PC-9 (cell line): ENCODE measurements around the gene F2. TPM values are rescaled to one million over a fixed set of nuclear protein-coding genes. Genes with fewer than 3 reads are reported as not detected.

Experiments
- BruUV-seq: library from RNA; stranded (reverse); fragments of 400-500 nt; replicated peaks from 2 replicates; lab custom pipeline; 2021; lab: Mats Ljungman, UMichigan
- CTCF ChIA-PET: fragments of 300-600 bp; sonication (Branson Sonifier 250); formaldehyde crosslinking; loops from one replicate; lab custom pipeline; 2022; ENCODE audit warnings: antibody characterized with exemption; lab: Charles Lee
- POLR2A ChIA-PET: fragments of 300-600 bp; sonication (Branson Sonifier 250); formaldehyde crosslinking; loops from one replicate; lab custom pipeline; 2022; ENCODE audit warnings: antibody characterized with exemption; ENCODE audit not compliant: unreplicated experiment; lab: Charles Lee
- DNase-seq, 2 experiments: peaks; one replicate each; pipeline versions ENCODE4 v3.0.0 to v3.0.0-alpha.2; 2015 to 2022; ENCODE audit warnings: mixed read lengths in 1 of 2
- H2AFZ ChIP-seq: fragments of 200-600 bp; sonication (generic); 2 replicates; pipeline ENCODE4 v1.8.1; 2017; ENCODE audit warnings: antibody characterized with exemption
- H3F3A ChIP-seq: fragments of 200-600 bp; sonication (generic); 2 replicates; pipeline ENCODE4 v1.8.1; 2017; ENCODE audit warnings: antibody characterized with exemption, mild to moderate bottlenecking, low read depth; ENCODE audit not compliant: insufficient read depth
- H3K27ac ChIP-seq: fragments of 200-600 bp; sonication (generic); 2 replicates; pipeline ENCODE4 v1.6.1; 2016; ENCODE audit warnings: mixed run types
- H3K27me3 ChIP-seq: fragments of 200-600 bp; sonication (generic); 2 replicates; pipeline ENCODE4 v1.6.1; 2016; ENCODE audit warnings: low read depth, mixed run types; ENCODE audit not compliant: insufficient read depth
- H3K36me3 ChIP-seq: fragments of 200-600 bp; sonication (generic); 2 replicates; pipeline ENCODE4 v1.6.1; 2016; ENCODE audit warnings: low read depth, mixed run types
- H3K4me1 ChIP-seq: fragments of 200-600 bp; sonication (generic); replicated peaks from 2 replicates; pipeline ENCODE4 v1.6.1; 2016; ENCODE audit warnings: mixed run types; ENCODE audit not compliant: insufficient read depth
- H3K4me2 ChIP-seq: fragments of 200-600 bp; sonication (generic); 2 replicates; pipeline ENCODE4 v1.6.1; 2017; ENCODE audit warnings: mixed run types
- H3K4me3 ChIP-seq: fragments of 200-600 bp; sonication (generic); 2 replicates; pipeline ENCODE4 v1.6.1; 2016; ENCODE audit warnings: mixed run types
- H3K79me2 ChIP-seq: fragments of 200-600 bp; sonication (generic); 2 replicates; pipeline ENCODE4 v1.6.1; 2017; ENCODE audit warnings: low read depth, mixed run types
- H3K9me2 ChIP-seq: fragments of 200-600 bp; sonication (generic); 2 replicates; pipeline ENCODE4 v1.8.1; 2017; ENCODE audit warnings: mild to moderate bottlenecking; ENCODE audit not compliant: insufficient read depth
- H3K9me3 ChIP-seq: fragments of 200-600 bp; sonication (generic); 2 replicates; pipeline ENCODE4 v1.8.1; 2016; ENCODE audit warnings: low read depth; ENCODE audit not compliant: insufficient read depth
- H4K20me1 ChIP-seq: fragments of 200-600 bp; sonication (generic); 2 replicates; pipeline ENCODE4 v1.8.1; 2017; ENCODE audit not compliant: insufficient read depth
- EZH2 ChIP-seq: fragments of 200-600 bp; sonication (generic); IDR thresholded peaks from 2 replicates; pipeline ENCODE4 v1.8.0; 2017; ENCODE audit warnings: antibody characterized with exemption, low read depth
- intact Hi-C: fragments of 100-400 bp; cut with micrococcal nuclease; formaldehyde crosslinking; loops from one replicate; pipeline ENCODE4 v1.10.0; 2022; ENCODE audit not compliant: unreplicated experiment
- total RNA-seq: library from RNA; stranded (reverse); gene quantifications from 2 replicates; pipeline ENCODE4 v1.2.3, GENCODE V29; 2021
- TF ChIP-seq, protein P1 (sequence below): fragments of 200-600 bp; sonication (generic); conservative IDR thresholded peaks from 2 replicates; pipeline ENCODE4 v1.6.1; 2017; ENCODE audit warnings: mixed run types, antibody characterized with exemption, mild to moderate bottlenecking, moderate library complexity

Gene F2
- total RNA-seq, 1 experiment from 2014 or later: not detected

DNA sequence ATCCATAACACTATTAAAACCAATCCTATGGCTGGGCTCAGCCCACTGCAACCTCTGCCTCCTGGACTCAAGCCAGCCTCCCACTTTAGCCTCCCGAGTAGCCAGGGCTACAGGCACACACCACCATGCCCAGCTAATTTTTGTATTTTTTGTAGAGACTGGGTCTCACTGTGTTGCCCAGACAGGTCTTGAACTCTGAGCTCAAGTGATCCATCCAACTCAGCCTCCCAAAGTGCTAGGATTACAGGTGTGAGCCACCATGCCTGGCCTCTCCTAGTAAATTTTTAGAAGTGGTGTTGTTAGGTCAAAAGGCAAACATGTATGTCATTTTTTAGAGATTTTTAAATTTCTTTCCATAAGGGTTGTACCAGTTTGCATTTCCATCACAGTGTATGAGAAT is 14.2 kb downstream of the F2 start:
- ChIA-PET CTCF (no interaction called here), POLR2A (no interaction called here)
- intact Hi-C loops: no loop called here
- Histone ChIP-seq H3K9me2 (no peaks in the 10 kb centered on the region), H3K4me2 (no peak overlapping the region), H3K4me3 (no peak overlapping the region), H3K36me3 (no peaks in the 10 kb centered on the region), H3K4me1 (no peaks in the 10 kb centered on the region), H2AFZ (no peak overlapping the region), H3K9me3 (no peaks in the 10 kb centered on the region), H4K20me1 (no peaks in the 10 kb centered on the region), H3K27ac (no peak overlapping the region), H3K27me3 (no peaks in the 10 kb centered on the region), H3K79me2 (no peaks in the 10 kb centered on the region), H3F3A (no peaks in the 10 kb centered on the region; the same call in 1 of the 2 replicates)
- TF ChIP-seq, protein P1, sequence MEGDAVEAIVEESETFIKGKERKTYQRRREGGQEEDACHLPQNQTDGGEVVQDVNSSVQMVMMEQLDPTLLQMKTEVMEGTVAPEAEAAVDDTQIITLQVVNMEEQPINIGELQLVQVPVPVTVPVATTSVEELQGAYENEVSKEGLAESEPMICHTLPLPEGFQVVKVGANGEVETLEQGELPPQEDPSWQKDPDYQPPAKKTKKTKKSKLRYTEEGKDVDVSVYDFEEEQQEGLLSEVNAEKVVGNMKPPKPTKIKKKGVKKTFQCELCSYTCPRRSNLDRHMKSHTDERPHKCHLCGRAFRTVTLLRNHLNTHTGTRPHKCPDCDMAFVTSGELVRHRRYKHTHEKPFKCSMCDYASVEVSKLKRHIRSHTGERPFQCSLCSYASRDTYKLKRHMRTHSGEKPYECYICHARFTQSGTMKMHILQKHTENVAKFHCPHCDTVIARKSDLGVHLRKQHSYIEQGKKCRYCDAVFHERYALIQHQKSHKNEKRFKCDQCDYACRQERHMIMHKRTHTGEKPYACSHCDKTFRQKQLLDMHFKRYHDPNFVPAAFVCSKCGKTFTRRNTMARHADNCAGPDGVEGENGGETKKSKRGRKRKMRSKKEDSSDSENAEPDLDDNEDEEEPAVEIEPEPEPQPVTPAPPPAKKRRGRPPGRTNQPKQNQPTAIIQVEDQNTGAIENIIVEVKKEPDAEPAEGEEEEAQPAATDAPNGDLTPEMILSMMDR: no peak
- no peak for TF ChIP-seq EZH2
- no TSS peak for BruUV-seq
- no peak for DNase-seq

DNA sequence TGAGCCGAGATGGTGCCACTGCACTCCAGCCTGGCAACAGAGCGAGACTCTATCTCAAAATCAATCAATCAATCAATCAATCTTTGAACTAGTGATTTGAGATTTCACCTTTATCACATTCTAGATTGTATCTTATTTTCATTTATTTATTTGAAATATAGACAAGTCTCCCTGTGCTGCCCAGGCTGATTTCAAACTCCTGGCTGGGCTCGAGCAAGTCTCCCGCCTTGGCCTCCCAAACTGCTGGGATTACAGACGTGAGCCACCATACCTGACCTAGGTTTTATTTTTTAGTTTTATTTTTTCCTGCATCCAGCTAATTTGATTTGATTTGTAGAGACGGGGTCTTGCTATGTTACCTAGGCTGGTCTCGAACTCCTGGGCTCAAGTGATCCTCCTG is 17.1 kb downstream of the F2 start:
- BruUV-seq: no TSS peak
- DNase-seq: no peak
- H3K27ac ChIP-seq: no peak overlapping the region
- no peaks in the 10 kb centered on the region for H3K36me3 ChIP-seq
- no peak overlapping the region for H3K4me2 ChIP-seq
- no peaks in the 10 kb centered on the region for H4K20me1 ChIP-seq
- no peak overlapping the region for H2AFZ ChIP-seq
- ChIA-PET CTCF (no interaction called here), POLR2A (no interaction called here)
- H3K27me3 ChIP-seq: no peaks in the 10 kb centered on the region
- H3K9me2 ChIP-seq: no peaks in the 10 kb centered on the region
- no peak overlapping the region for H3K4me3 ChIP-seq
- H3K9me3 ChIP-seq: no peaks in the 10 kb centered on the region
- no peaks in the 10 kb centered on the region for H3K79me2 ChIP-seq
- TF ChIP-seq, protein P1: no peak
- TF ChIP-seq EZH2: no peak
- no peaks in the 10 kb centered on the region; the same call in 1 of the 2 replicates for H3F3A ChIP-seq
- H3K4me1 ChIP-seq: no peaks in the 10 kb centered on the region
- intact Hi-C loops: no loop called here

DNA sequence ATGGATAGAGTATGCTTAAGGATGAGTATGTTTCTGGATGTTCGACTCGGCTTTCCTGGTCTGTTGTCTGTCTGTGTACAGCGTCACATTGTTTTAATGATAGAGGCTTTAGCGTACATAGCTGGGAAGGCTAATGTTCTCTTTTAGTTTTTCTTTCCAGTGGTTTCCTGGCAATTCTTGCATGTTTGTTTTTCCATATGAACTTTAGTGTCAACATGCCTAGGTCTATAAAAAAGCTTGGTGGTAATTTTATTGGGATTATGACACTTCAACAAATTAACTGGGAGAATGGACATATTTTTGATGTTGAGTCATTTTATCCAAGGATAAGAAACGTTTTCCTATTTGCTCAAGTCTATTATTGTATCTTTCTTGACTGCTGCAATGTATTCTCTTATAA is 17.6 kb downstream of the F2 start:
- Histone ChIP-seq H3K36me3 (0 out of 2 replicates have a peak, but pooled peaks cover 2% of the 10 kb centered on the region), H3K9me2 (no peaks in the 10 kb centered on the region), H3K4me3 (no peak overlapping the region), H3K4me1 (no peaks in the 10 kb centered on the region), H2AFZ (no peak overlapping the region), H4K20me1 (no peaks in the 10 kb centered on the region), H3K4me2 (no peak overlapping the region), H3F3A (no peaks in the 10 kb centered on the region; the same call in 1 of the 2 replicates), H3K79me2 (no peaks in the 10 kb centered on the region), H3K9me3 (no peaks in the 10 kb centered on the region), H3K27ac (no peak overlapping the region), H3K27me3 (no peaks in the 10 kb centered on the region)
- ChIA-PET CTCF (no interaction called here), POLR2A (no interaction called here)
- DNase-seq: no peak
- intact Hi-C loops: no loop called here
- no TSS peak for BruUV-seq
- TF ChIP-seq, protein P1: no peak
- TF ChIP-seq EZH2: no peak
